ENCODE measurements around the gene SHKBP1.
"Not testable (repeated sequence)": the region's sequence is repeated elsewhere in the genome, so short reads cannot be mapped to it uniquely, and the experiment has no call there.

The SHKBP1 gene

DNA sequence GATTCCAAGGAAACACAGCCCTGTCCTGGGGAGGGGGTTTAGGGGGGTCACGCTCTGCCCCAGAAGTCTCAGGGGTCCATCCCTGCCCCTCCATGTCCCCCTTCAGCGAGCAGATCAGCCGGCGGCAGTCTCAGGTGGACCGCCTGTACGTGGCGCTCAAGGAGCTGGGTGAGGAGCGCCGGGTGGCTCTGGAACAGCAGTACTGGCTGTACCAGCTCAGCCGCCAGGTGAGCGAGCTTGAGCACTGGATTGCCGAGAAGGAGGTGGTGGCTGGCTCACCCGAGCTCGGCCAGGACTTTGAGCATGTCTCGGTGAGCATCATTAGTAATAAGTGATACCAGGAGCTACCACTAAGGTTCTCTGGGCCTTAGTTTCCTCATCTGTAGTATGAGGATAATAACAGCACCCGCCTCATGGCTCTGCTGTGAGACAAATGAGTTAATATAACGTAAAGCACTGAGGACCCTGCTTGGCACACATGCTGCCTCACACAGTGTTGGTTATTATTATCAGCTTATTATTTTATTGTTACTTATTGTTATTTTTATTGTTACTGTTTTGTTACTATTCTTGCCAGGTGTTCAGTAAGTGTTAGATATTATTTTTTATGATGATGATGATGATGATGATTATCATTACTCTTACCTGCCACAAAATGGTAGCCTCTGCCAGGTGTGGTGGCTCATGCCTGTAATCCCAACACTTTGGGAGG is 20.5 kb upstream of the SHKBP1 start:
- no peak for DNase-seq (ENCODE audit: low spot score)

DNA sequence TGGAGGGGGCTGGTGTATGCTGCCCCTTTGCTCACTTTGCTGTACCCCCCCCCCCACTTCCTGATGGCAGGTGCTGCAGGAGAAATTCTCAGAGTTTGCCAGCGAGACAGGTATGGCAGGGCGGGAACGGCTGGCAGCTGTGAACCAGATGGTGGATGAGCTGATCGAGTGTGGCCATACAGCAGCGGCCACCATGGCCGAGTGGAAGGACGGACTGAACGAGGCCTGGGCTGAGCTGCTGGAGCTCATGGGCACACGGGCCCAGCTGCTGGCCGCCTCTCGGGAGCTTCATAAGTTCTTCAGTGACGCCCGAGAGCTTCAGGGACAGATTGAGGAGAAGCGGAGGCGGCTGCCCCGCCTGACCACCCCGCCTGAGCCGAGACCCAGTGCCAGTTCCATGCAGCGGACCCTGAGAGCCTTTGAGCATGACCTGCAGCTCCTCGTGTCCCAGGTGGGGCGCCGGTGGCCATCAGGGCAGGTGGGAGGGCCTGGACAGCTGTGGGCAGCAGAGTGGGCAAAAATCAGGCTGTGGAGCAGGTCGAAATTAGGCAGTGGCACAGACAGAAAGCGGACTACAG is 19.6 kb upstream of the SHKBP1 start:
- DNase-seq (ENCODE audit: low spot score): no peak

DNA sequence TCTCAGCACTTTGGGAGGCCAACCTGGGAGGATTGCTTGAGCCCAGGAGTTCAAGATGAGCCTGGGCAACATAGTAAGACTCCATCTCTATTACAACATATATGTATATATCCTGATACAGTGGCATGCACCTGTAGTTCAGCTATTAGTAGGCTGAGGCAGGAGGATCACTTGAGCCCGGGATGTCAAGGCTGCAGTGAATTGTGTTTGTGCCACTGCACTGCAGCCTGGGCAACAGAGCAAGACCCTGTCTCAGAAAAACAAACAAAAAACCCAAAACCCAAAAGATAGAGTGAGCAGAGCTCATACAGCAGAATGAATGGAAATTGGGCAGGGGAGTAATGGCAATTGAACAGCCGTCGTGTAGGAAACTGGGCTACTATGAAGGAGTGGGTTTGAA is 17.3 kb upstream of the SHKBP1 start:
- DNase-seq (ENCODE audit: low spot score): no peak

DNA sequence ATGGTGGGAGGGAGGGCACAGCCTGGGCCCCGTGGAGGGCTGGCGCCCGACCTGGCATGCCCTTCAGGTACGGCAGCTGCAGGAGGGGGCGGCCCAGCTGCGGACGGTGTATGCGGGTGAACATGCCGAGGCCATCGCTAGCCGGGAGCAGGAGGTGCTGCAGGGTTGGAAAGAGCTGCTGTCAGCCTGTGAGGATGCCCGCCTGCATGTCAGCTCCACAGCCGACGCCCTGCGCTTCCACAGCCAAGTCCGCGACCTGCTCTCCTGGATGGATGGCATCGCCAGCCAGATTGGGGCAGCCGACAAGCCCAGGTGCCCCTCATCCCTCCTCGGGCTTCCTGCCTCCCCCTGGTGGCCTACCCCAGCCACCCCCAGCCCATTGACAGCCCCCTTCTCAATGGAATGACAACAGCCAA is 16.6 kb upstream of the SHKBP1 start:
- DNase-seq (ENCODE audit: low spot score): no peak

DNA sequence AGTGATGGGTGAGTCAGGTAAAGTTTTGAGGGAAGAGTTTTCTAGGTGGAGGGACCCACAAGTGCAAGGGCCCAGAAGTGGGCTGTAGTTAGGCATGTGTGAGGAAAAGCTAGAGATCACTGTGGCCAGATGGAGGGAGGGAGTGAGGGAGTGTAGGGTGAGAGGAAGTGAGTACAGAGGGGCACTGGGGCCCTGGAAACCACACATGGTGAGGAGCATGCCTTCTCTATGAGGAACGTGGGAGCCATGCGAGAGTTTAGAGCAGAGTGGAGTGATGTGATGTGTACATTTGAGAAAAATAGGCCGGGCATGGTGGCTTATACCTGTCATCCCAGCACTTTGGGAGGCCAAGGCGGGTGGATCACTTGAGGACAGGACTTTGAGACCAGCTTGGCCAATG is 14.7 kb upstream of the SHKBP1 start:
- DNase-seq (ENCODE audit: low spot score): no peak

DNA sequence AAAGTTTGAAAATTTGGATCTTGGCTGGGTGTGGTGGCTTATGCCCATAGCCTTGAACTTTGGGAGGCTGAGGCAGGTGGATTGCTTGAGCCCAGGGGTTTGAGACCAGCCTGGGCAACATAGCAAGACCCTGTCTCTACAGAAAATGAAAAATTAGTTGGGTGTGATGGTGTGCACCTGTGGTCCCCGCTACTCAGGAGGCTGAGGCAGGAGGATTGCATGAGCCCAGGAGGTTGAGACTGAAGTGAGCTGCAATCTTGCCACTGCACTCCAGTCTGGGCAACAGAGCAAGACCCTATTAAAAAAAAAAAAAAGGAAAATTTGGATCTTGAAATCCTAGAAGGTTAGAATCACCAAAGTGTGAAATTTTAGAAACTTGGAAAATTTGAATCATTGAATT is 12.1 kb upstream of the SHKBP1 start:
- not testable (repeated sequence) for DNase-seq (ENCODE audit: low spot score)

DNA sequence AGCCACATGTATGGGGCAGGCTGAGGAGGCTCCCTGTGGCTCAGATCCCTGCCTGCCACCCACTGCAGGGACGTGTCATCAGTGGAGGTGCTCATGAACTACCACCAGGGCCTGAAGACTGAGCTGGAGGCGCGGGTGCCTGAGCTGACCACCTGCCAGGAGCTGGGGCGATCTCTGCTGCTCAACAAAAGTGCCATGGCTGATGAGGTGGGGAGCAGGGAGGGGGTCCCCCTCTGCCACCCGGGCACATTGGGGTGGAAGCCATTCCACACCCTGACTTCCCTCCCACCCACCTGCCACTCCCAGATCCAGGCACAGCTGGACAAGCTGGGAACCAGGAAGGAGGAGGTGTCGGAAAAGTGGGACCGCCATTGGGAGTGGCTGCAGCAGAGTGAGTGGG is 11.3 kb upstream of the SHKBP1 start:
- no peak for DNase-seq (ENCODE audit: low spot score)

DNA sequence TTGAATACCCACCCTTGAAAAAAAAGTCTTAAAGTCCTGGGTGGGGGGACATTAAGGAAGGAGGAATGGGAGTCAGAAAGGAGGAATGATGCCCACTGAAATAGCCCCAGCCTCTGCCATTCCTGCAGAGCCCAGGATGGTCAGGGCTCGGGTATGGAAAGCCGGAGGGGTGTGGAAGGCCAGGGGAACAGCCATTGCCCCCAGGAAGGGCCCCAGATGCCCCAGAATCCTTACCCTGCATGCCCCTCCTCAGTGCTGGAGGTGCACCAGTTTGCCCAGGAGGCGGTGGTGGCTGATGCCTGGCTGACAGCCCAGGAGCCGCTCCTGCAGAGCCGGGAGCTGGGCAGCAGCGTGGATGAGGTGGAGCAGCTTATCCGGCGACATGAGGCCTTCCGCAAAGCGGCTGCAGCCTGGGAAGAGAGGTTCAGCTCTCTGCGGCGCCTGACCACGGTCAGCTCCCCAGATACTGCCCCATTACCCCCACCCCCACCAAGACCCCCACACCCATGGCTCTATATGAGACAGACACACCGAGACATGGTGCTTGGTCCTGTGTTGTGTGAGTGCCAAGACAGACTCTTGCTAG is 10.7 kb upstream of the SHKBP1 start:
- DNase-seq (ENCODE audit: low spot score): no peak

DNA sequence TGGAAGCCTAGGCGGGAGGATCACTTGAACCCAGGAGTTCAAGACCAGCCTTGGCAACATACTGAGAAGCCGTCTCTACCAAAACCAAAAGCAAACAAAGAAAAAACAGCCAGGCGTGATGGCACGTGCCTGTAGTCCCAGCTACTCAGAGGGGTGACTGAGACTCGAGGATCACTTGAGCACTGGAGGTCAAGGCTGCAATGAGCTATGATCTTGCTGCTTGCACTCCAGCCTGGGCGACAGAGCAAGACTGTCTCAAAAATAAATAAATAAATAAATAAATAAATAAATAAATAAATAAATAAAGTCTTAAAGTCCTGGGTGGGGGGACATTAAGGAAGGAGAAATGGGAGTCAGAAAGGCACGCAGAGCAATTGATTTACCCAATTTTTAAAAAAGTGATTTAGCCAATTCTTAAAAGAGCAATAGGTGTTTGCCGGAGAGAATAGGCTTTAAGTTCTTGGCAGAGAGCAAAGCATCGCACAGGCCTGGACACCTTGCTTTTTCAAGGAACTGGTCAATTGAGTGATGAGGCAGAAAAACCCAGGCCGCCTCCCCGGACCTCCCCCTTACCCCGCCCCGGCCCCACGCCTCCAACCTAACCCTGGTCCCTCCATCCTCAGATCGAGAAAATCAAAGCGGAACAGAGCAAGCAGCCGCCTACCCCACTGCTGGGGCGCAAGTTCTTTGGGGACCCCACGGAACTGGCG is 9.5 kb upstream of the SHKBP1 start:
- no peak for DNase-seq (ENCODE audit: low spot score)

DNA sequence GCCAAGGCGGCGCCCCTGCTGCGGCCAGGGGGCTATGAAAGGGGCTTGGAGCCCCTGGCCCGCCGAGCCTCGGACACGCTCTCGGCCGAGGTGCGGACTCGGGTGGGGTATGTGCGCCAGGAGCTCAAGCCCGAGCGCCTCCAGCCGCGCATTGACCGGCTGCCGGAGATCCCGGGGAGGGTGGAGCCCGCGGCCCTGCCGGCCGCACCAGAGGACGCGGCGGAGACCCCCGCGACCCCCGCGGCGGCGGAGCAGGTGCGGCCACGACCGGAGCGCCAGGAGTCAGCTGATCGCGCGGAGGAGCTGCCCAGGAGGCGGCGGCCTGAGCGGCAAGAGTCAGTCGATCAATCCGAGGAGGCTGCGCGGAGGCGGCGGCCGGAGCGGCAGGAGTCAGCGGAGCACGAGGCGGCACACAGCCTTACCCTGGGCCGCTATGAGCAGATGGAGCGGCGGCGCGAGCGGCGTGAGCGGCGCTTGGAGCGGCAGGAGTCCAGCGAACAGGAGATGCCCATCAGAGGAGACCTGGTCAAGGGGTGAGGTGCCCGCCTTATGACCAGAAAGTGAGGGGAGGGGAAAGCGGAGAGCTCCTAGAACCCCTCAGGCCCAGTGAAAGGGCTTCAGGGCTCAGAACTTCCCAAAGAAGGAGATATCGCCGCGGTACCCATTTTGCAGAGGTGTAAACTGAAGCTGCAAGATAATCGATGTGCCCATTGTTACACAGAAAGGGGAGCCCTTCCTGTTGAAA is 8.8 kb upstream of the SHKBP1 start:
- DNase-seq (ENCODE audit: low spot score): no peak

DNA sequence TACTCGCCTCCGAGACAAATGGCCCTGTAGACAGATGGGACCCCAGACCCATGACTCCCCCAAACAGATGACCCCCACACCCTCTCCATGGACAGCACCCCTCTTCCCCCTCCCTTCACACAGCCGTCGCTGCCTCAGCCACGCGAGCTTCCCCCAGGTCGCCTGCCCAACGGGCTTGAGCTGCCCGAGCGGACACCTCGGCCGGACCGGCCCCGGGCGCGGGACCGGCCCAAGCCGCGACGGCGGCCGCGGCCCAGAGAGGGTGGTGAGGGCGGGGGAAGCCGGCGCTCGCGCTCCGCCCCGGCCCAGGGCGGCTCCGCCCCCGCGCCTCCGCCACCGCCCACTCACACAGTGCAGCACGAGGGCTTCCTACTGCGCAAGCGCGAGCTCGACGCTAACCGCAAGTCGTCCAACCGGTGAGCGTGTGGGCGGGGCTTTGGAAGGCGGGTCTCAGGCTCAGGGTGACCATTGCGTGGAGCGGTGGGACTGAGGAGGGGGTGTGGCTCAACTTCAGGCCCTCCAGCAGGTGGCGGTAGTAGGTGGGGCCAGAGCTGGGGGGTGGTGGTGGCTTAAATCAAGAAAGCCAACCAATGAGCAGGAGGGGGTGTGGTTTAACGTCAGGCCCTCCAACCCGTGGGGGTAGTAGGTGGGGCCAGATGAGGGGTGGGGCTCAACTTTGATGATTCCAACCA is 6.2 kb upstream of the SHKBP1 start:
- DNase-seq (ENCODE audit: low spot score): peak; percentile 99

DNA sequence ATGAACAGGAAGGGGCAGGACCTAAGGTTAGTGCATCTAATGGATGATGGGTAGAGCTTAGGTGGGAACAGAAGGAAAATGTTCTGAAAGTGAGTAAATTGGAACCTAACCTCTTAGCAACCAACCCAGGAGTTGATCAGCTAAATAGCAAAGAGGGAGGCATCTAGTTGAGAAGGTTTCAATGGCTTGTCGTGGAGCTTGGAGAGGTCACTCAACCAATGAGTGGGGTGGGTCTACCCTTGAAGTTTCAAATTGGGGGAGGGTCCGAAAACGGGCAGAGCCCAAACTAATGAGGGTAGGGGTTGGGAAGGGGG is 5.7 kb upstream of the SHKBP1 start:
- DNase-seq (ENCODE audit: low spot score): no peak

DNA sequence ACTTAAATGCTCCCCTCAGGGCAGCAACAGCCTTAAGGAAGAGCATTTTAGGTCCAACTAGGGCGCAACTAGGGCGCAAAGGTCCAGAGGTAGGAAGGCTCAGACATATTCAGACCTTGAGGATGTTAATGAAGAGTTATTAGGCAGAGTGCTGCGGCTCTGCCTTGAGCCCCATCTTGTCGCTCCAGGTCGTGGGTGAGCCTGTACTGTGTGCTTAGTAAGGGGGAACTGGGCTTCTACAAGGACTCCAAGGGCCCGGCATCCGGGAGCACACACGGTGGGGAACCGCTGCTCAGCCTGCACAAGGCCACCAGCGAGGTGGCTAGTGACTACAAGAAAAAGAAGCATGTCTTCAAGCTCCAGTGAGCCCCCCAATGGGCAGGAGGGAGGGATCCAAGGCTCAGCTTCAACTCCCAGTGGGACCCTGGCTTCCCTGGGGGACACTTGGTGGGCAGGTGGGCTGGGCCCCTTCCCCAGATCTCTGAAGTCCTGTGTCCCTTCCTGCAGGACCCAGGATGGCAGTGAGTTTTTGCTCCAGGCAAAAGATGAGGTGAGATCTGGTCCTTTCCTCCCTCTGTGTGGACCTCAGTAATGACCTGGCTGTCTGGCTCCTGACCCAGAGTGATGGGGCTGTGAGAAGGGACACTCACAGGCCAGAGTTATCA is 4.7 kb upstream of the SHKBP1 start:
- DNase-seq (ENCODE audit: low spot score): no peak

DNA sequence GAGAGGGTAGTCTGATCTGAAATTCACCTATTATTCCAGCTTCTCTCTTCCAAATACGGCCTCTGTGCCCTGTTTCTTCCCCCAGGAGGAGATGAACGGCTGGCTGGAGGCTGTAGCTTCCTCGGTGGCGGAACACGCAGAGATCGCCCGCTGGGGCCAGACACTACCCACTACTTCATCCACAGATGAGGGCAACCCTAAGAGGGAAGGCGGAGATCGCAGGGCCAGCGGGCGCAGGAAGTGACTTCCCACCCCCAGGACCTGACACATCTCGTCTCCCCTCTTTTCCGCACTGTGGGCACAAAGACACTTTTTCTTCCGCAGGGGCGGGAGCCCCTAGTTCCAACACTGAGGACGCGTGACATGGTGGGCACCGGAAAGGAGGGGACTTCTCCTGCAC is 1.3 kb upstream of the SHKBP1 start:
- no peak for DNase-seq (ENCODE audit: low spot score)

DNA sequence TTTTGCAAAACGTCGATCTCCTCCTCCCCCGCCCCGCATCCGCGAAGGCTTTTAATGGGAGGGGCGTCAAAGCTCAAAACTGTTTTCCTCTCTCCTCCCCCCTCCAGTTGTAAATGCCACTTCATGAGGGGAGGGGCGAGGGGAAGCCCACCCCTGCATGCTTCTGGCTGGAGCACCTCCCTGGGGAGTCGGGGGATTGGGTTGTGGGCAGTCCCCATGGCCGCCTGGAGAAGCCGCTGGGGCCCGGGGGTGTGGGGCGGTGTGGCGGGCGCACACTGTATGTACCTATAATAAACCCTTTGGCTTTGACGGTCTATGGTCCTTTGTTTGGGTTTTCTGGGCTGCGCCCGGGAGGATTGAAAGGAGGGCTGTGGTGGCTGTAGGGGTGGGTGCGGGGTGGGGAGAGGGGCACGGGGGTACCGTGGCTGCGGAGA is 505 bp upstream of the SHKBP1 start:
- DNase-seq (ENCODE audit: low spot score): no peak

DNA sequence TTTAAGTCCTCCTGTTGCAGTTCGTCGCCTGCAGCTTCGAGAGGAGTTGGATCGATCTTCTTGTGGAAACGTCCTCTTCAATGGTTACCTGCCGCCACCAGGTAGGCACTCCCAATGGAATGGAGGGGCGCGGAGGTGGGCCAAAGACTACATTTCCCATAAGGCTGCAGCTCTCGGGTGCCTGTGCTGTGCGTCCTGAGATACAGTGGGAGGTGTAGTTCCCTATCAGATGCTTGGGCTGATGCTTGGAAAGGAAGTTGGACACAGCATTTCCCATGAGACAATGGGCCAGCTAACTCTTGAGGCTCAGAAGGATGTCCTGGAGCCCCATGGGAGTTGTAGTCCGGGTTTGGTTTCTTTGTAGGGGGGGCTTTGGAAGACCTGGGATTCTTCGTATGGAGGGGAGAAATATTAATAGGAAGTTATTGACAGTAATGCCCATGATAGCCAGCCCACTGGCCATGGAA is 1.8 kb downstream of the SHKBP1 start:
- DNase-seq (ENCODE audit: low spot score): no peak

DNA sequence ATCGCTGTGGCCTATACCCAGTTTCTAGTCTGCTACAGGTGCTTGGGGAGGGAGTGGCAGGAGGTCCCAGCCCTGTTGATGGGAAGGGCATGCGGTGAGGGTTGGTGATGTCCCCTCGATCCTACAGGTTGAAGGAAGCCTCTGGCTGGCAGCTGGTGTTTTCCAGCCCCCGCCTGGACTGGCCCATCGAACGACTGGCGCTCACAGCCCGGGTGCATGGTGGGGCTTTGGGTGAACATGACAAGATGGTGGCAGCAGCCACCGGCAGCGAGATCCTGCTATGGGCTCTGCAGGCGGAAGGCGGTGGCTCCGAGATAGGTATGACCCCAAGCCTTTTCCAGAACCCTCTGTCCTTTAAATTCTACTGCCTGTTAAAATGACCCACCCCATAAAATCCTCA is 3.9 kb downstream of the SHKBP1 start:
- no peak for DNase-seq (ENCODE audit: low spot score)

DNA sequence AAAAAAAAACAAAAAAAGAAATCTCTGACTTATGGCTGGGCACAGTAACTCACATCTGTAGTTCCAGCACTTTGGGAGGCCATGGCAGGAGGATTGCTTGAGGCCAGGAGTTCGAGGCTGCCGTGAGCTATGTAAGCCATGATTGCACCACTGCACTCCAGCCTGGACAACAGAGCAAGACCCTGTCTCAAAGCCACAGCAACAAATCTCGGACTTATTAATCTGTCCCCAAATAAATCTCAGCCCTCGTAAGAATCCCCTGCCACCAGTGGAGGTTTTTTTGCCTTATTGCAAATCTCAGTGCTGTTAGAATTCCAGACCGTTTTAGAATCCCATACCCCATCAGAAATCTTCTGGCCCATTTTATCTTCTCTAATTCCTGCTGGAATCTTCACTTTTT is 4.9 kb downstream of the SHKBP1 start:
- DNase-seq (ENCODE audit: low spot score): no peak

DNA sequence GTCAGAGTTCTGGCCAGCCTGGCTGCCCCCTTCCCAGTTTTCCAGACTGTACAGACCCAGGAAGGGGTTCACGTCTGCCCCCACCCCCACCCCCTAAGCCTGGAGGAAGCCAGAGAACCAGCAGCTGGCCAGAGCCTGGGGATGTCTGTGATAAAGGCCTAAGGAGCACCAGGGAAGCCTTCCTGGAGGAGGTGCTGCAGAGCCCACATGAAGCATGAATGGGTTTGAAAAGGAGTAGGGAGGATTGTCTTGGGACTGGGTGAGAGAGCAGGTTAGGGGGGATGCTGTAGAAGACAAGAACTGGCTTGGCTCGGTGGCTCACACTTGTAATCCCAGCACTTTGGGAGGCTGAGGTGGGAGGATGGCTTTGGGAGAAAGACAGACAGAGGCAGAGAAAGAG is 5.8 kb downstream of the SHKBP1 start:
- no peak for DNase-seq (ENCODE audit: low spot score)

DNA sequence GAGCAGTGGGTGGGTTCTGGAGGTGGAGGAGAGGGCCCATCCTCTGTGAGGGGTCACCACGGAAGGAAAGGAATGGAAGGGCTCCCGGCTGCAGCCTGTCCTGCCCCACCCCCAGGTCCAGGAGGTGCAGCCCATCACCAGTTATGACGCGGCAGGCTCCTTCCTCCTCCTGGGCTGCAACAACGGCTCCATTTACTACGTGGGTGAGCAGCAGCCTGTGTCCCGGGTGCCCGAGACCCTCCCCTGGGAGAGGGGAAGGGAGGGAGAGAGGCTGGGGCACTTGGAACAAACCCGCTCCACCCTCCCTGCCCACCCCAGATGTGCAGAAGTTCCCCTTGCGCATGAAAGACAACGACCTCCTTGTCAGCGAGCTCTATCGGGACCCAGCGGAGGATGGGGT is 6.6 kb downstream of the SHKBP1 start:
- no peak for DNase-seq (ENCODE audit: low spot score)

DNA sequence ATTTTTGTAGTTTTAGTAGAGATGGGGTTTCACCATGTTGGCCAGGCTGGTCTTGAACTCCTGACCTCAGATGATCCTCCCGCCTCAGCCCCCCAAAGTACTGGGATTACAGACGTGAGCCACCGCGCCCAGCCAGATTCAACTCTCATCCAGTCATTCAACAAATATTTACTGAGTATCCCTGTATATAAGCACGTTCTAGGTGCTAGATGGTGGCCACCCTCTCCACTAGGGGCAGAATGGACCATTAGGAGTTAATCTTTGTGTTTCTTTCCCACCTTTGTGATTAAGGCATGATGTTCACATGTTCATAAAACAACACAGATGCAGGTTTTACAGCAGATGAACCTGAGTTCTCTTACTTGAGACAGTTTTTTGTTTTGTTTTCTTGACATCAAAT is 7.3 kb downstream of the SHKBP1 start:
- no peak for DNase-seq (ENCODE audit: low spot score)

Measured in hepatic stellate cell (primary cell).